ENCODE results near the gene DDIT4.
A peak's percentile ranks its signal among the peaks of the same experiment; 100 is the strongest.
"Not testable (repeated sequence)": the region's sequence is repeated elsewhere in the genome, so short reads cannot be mapped to it uniquely, and the experiment has no call there.

The DDIT4 gene

DNA sequence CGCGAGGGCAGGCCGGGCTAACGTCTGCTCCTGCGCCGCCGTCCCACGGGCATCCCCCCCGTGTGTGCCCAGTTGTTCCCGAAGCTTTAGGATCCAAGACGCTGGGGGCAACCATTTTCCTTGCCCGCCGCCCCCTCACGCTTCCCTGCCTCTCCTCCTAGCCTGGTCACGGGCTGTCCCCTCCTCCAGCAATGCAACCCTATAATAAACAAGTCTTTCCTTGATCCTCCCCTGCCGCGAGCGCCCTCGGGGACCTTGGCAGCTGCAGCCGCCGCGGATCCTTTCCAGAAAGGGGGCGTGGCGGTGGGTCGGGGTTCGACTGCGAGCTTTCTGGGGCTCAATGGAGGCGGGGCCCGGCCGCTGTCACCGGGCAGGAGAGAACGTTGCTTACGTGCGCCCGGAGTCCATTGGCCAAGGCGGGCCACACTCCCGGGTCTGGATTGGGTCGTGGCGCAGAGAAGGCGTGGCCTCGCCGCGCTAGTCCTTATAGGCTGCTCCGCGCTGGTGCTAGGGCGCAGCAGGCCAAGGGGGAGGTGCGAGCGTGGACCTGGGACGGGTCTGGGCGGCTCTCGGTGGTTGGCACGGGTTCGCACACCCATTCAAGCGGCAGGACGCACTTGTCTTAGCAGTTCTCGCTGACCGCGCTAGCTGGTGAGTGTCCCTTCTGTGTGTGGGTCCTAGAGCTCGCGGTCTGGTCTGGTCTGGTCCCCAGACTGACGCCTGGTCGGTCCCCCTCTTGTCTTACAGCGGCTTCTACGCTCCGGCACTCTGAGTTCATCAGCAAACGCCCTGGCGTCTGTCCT, at the start of gene DDIT4:
TSS of gene DDIT4 (plus strand) at position 515 of the 803 bp plus-strand sequence. CDS start 293 bp downstream, outside the sequence.
- peak; percentile 96 to 97 for DNase-seq

DNA sequence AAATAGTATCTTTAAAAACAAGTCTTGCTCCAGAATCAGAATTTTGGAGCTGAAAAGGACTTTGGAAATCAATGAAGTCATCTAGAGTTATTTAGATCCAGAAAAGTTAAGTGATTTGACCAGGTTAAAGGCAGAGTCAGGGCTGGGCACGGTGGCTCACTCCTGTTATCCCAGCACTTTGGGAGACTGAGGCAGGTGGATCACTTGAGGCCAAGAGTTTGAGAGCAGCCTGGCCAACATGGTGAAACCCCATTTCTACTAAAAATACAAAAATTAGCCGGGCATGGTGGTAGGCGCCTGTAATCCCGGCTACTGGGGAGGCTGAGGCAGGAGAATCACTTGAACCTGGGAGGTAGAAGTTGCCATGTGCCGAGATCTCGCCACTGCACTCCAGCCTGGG, 49.5 kb upstream of the DDIT4 start:
- DNase-seq = not testable (repeated sequence)

DNA sequence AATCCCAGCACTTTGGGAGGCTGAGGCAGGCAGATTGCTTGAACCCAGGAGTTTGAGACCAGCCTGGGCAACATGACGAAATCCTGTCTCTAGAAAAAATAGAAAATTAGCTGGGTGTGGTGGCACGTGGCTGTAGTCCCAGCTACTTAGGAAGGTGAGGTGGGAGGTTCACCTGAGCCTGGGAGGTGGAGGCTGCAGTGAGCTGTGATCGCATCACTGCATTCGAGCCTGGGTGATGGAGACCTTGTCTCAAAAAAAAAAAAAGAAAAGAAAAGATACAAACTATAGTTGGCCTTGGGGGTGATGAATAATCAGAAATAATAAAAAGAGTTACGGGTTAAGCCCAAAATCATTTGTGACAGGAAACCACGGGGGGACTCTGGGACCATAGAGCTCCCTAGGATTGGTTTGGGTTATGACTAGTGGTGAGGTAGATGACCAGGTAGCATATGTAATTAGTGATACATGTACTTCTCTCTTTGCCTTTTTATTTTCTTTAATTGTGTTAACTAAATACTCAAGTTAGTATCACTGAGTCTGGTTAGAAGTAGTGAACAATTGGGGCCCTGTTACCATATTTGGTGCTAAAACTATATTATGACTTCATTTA, 47.2 kb upstream of the DDIT4 start:
- DNase-seq = no peak

DNA sequence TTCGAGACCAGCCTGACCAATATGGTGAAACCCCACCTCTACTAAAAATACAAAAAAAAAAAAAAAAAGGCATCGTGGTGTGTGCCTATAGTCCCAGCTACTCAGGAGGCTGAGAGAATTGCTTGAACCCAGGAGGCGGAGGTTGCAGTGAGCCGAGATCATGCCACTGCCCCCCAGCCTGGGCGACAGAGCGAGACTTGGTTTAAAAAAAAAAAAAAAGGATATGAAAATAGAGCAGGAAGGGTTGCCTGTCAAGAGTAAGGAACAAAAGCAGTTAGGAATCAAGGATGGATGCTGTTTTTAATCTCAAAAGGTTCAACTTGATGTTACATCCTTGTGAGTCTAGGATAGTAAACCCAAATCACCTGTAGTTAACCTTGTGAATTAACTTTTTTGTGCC, 45.9 kb upstream of the DDIT4 start:
- no peak for DNase-seq

GRCh38 chr10:72228318-72228751, 45.4 kb upstream of the DDIT4 start:
- no peak for DNase-seq

DNA sequence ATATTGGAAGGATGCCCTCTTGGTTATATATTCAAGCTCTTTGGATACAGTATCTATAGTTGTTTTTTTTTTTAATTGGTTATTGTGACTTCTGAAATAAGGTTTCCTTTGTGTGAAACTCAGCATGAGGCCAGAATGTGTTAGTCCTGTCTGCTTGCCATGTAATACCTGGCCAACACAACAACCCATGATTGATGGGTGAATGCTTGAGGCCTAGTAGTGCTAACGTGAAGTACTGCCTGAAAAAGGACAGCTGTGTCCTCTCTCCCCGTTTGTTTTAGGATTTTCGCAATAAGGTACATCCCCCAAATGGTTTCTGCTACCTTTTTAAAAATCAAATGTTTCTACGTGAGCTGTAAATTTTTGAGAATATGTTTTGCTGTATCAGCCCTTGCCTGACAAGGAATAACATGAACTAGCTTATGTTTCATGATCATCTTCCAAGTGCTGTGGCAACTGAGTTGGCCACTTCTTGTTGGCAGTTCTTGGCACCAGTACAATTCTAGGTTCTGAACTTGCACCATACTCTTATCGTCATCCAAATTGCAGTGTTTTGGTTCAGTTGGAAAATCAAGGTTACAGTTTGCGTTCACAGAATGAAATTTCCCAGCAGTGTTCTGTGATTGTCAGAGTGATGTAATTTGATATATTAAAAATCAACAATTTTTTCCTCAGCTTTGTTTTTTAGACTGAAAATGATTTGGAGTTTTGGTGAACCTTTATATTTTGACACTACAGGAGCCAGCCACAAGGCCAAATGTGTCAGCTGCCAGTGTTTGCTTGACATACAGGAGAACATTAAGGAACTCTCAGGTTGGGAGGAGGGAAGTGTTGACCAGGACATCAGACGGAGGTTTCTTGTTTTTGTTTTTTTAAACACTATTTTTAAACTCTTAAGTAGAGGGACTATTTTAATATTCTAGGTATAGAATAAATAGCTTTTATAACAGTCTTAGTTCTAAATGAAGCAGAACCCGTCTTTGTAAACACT, 44.2 kb upstream of the DDIT4 start:
- no peak for DNase-seq

- no peak for DNase-seq
Observed at GRCh38 chr10:72233621-72234020, 40.1 kb upstream of the DDIT4 start.

DNA sequence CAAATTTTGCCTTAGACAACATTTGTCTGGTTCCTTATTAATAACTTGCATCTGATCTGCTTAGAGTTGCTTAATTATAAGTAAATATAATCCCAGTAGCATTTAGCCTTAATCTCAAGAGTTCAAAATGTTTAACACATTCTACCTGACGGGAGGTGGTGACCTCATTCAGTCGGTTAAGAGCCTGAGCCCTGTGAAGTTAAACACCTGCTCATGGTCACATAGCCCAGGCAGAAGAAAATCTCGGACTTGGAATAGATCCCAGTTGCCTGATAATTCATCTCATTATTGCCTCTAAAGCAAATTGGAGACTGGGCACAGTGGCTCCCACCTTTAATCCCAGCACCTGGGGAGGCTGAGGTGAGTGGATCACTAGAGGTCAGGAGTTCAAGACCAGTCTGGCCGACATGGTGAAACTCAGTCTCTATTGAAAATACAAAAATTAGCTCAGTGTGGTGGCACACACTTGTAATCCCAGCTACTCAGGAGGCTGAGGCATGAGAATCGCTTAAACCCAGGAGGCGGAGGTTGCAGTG, 39.1 kb upstream of the DDIT4 start:
- DNase-seq = no peak

GRCh38 chr10:72235544-72236279, 38.0 kb upstream of the DDIT4 start:
- DNase-seq = no peak

DNA sequence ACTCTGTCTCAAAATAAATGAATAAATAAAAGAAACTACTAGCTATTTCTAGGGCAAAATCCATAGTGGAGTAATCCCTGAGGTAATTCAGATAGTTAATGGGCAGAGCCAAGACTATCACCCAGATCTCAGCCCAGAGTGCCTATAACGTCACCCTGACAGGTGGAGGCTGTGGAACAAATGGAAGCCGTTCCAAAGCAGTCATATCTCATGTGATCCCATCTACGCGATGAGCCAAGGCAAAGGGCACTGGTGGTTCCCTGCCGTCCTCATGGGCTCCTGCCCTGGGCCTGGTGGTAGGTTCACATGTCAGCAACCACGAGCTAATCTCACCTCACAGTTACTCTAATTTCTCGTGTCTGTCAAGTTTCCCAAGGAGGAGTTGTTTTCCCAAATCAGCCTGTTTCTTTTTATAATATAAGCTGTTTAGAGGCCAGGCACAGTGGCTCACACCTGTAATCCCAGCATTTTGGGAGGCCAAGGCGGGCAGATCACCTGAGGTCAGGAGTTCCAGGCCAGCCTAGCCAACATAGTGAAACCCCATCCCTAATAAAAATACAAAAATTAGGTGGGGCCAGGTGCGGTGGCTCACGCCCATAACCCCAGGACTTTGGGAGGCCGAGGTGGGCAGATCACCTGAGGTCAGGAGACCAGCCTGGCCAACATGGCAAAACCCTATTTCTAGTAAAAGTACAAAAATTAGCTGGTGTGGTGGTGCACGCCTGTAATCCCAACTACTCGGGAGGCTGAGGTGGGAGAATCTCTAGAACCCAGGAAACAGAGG, 35.1 kb upstream of the DDIT4 start:
- no peak for DNase-seq

GRCh38 chr10:72239409-72239808, 34.3 kb upstream of the DDIT4 start:
- DNase-seq = no peak

- no peak for DNase-seq
Observed at GRCh38 chr10:72240371-72240770, 33.4 kb upstream of the DDIT4 start.

GRCh38 chr10:72241691-72242252, 32.0 kb upstream of the DDIT4 start:
- no peak for DNase-seq

- DNase-seq = no peak
Observed at GRCh38 chr10:72242675-72243074, 31.0 kb upstream of the DDIT4 start.

- no peak for DNase-seq
Observed at GRCh38 chr10:72243822-72244437, 29.8 kb upstream of the DDIT4 start.

- DNase-seq = no peak
Observed at GRCh38 chr10:72244573-72245038, 29.1 kb upstream of the DDIT4 start.

DNA sequence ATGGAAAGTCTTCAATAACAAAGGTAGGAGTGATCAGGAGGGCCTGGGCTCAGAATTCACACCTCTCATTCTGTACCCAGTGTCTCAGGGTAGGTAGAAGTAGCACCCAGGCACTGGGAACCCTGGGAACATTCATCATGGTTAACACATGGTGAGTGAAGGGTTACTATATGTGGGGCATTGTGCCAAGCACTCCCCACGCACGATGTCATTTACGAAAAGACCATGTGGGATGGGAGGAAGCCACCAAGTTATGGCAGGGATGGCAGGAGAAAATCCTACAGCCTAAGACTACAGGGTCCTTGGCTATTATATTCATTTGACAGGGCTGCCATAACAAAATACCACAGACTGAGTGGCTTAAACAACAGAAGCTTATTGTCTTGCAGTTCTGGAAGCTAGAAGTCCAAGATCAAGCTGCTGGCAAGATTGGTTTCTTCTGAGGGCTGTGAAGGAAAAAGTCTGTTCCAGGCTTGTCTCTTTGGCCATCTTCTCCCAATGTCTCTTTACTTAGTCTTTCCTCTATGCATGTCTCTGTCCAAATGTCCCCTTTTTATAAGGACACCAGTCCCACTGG, 27.7 kb upstream of the DDIT4 start:
- no peak for DNase-seq

DNA sequence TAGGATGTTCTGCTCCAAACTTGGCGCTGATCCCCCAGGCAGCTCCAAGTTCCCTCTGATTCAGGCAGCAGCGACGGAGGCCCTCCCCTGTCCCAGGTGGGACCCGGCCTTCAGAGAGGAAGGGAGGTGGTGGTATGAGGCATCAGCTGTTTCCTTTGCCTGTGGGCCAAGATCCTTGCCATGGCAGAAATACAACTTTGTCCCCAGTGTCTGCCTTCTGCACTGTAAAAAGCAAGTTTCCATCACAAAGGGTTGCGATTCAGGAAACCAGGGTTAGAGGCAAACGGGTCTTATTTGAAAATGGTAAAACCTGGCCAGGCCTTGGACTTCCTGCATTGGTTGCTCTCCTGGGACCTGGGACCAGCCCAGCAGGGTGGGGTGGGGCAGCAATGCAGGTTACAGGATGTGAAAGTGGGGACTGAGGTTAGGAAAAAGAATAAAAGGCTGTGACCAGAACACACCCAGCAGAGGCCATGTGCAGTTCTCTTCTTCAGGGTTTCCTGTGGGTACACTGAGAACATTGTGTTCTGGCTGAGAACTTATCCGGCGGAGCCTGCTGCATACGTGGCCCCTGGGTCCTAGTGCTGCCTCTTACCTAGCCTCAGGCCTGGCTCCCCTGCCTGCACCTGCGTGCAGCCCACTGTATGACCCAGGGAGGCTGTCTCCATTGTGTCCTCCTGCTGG, 25.1 kb upstream of the DDIT4 start:
- DNase-seq = peak; percentile 54 to 64

GRCh38 chr10:72249176-72249862, 24.4 kb upstream of the DDIT4 start:
- DNase-seq = not testable (repeated sequence)

Data from stimulated activated CD4-positive, alpha-beta T cell treated with anti-CD3 and anti-CD28 coated beads, Interleukin-2, amount 100 ng/mL, for 48 hours (primary cell).